ENCODE measurements around the gene CACNA1A.

GRCh38 chr19:13277104-13277809 lies 229.0 kb downstream of the CACNA1A start:
- TF ChIP-seq EZH2 (conservative IDR thresholded peaks at IDR 0.05; ENCODE audit: low read depth, low read length) (no peak), ESRRA (CRISPR knock-in tag; IDR thresholded peaks at IDR 0.05; ENCODE audit: low read depth) (no peak), CHD2 (IDR thresholded peaks at IDR 0.05; ENCODE audit: low read depth, low read length) (no peak)

Data from HepG2 (cell line).